Fibroblast of lung (primary cell): Measurements from ENCODE around the gene DLG5. TPM values are rescaled to one million over a fixed set of nuclear protein-coding genes. Genes with fewer than 3 reads are reported as not detected.

Source experiments
- DNase-seq, 2 donors: peaks; one replicate each; pipeline versions ENCODE4 v3.0.0 to v3.0.0-alpha.2; 2010; ENCODE audit warnings: low read depth in 2 of 2
- H2AFZ ChIP-seq: 2 replicates; pipeline ENCODE4 v1.5.1; 2012; ENCODE audit warnings: low read length, control low read depth, inconsistent platforms
- H3K27ac ChIP-seq: 2 replicates; pipeline ENCODE4 v1.5.1; 2011; ENCODE audit warnings: low read length, control low read depth; ENCODE audit not compliant: insufficient read depth
- H3K27me3 ChIP-seq: 2 replicates; pipeline ENCODE4 v1.5.1; 2011; ENCODE audit warnings: mild to moderate bottlenecking, low read length; ENCODE audit not compliant: control insufficient read depth, insufficient read depth
- H3K36me3 ChIP-seq: 2 replicates; pipeline ENCODE4 v1.5.1; 2011; ENCODE audit warnings: low read length; ENCODE audit not compliant: control insufficient read depth, insufficient read depth
- H3K4me1 ChIP-seq: 2 replicates; pipeline ENCODE4 v1.5.1; 2011; ENCODE audit warnings: low read length; ENCODE audit not compliant: control insufficient read depth, insufficient read depth; ENCODE audit errors: extremely low read depth
- H3K4me2 ChIP-seq: 2 replicates; pipeline ENCODE4 v1.5.1; 2011; ENCODE audit warnings: low read length, control low read depth; ENCODE audit not compliant: insufficient read depth; ENCODE audit errors: extremely low read depth
- H3K4me3 ChIP-seq, 4 experiments: fragments of 200-600 bp in 1 of 4; sonication (generic) in 1 of 4; replicated peaks in 1 of 4; 2 replicates each; pipeline ENCODE4 v1.5.1; 2011 to 2016; ENCODE audit warnings: low read length in 4 of 4, low read depth in 3 of 4, mild to moderate bottlenecking in 3 of 4, control low read depth in 2 of 4, inconsistent platforms in 1 of 4, mixed read lengths in 1 of 4; ENCODE audit not compliant: insufficient read depth in 1 of 4; ENCODE audit errors: control extremely low read depth in 1 of 4
- H3K79me2 ChIP-seq: 2 replicates; pipeline ENCODE4 v1.5.1; 2012; ENCODE audit warnings: mild to moderate bottlenecking, low read length, inconsistent platforms; ENCODE audit not compliant: control insufficient read depth, insufficient read depth
- H3K9ac ChIP-seq: 2 replicates; pipeline ENCODE4 v1.5.1; 2011; ENCODE audit warnings: mild to moderate bottlenecking, low read length, control low read depth; ENCODE audit not compliant: insufficient read depth
- H3K9me3 ChIP-seq: 2 replicates; pipeline ENCODE4 v1.5.1; 2012; ENCODE audit warnings: low read depth, low read length; ENCODE audit not compliant: control insufficient read depth, insufficient read depth
- H4K20me1 ChIP-seq: 2 replicates; pipeline ENCODE4 v1.5.1; 2011; ENCODE audit warnings: low read length; ENCODE audit not compliant: control insufficient read depth, insufficient read depth; ENCODE audit errors: extremely low read depth
- CTCF ChIP-seq, 2 donors: IDR thresholded peaks in 1 of 2; conservative IDR thresholded peaks in 1 of 2; 1 replicate in 1 of 2; 2 replicates in 1 of 2; pipeline ENCODE4 v1.5.1; 2011 to 2012; ENCODE audit warnings: low read length in 2 of 2, control low read depth in 1 of 2, inconsistent platforms in 1 of 2, low read depth in 1 of 2, mild to moderate bottlenecking in 1 of 2
- EZH2 ChIP-seq: IDR thresholded peaks from 2 replicates; pipeline ENCODE4 v1.5.1; 2012; ENCODE audit warnings: low read length, control low read depth, mild to moderate bottlenecking; ENCODE audit errors: missing control alignments
- polyA plus RNA-seq, 2 donors: library from polyadenylated mRNA; depleted of rRNA in 1 of 2; stranded (reverse) in 1 of 2; unstranded in 1 of 2; fragments of >200 nt; gene quantifications; 2 replicates each; pipeline ENCODE4 v1.2.1, GENCODE V29; 2011 to 2012; ENCODE audit warnings: missing spikeins in 1 of 2
- total RNA-seq: library from RNA; depleted of rRNA; stranded (reverse); fragments of >200 nt; gene quantifications from 2 replicates; pipeline ENCODE4 v1.2.1, GENCODE V29; 2014

The DLG5 gene
- total and polyA plus RNA-seq, 2 donors (not counting 1 experiment from before 2014, with no cell fraction given): 15.3 to 40.8 TPM

DNA sequence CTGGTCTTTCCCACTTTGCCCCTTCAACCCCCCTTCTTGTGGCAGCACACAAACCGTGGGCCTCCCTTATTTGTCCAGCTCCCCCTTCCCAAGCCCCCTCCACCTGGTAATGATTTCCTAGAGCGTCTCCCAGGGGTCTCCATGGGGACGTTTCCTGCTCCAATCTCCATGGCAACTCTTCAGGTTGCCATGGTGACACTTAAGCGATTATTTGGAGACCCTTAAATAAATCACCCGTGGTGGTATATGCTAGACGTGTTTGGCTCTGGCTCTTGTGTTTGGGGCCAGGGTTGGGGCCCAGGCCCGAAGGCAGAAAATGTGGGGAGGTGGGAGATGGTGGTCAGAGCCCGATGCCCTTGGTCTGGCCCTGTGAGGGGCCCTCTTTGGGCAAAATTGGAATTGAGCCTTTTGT lies 41.1 kb upstream of the DLG5 start:
- Histone ChIP-seq H3K27ac (no peak overlapping the region), H3K4me3 (no peak overlapping the region), H3K4me1 (peaks cover 8% of the 10 kb centered on the region), H3K27me3 (no peaks in the 10 kb centered on the region), H4K20me1 (no peaks in the 10 kb centered on the region), H2AFZ (no peak overlapping the region), H3K79me2 (no peaks in the 10 kb centered on the region), H3K4me2 (no peak overlapping the region), H3K36me3 (no peaks in the 10 kb centered on the region), H3K9ac (no peak overlapping the region), H3K9me3 (no peaks in the 10 kb centered on the region)
- no peak for DNase-seq
- TF ChIP-seq EZH2 (no peak), CTCF (conservative IDR thresholded peaks at IDR 0.05 in 1 of 2, IDR thresholded peaks at IDR 0.05 in 1 of 2; ENCODE audit: low read depth in 1 of 2, low read length in 2 of 2) (no peak)

GRCh38 chr10:77965294-77965693 lies 38.7 kb upstream of the DLG5 start:
- peak overlapping the region; percentile 8 for H3K4me2 ChIP-seq

GRCh38 chr10:77964811-77965210 lies 38.3 kb upstream of the DLG5 start:
- peak; percentile 13 to 43 for DNase-seq

More at GRCh38 chr10:77965294-77965693, 38.7 kb upstream of the DLG5 start:
- no peak for TF ChIP-seq CTCF (conservative IDR thresholded peaks at IDR 0.05 in 1 of 2, IDR thresholded peaks at IDR 0.05 in 1 of 2; ENCODE audit: low read depth in 1 of 2, low read length in 2 of 2)
- TF ChIP-seq EZH2: no peak
- Histone ChIP-seq H3K4me1 (no peaks in the 10 kb centered on the region), H3K9me3 (no peaks in the 10 kb centered on the region), H3K27ac (no peak overlapping the region), H3K9ac (no peak overlapping the region), H3K79me2 (no peaks in the 10 kb centered on the region), H3K36me3 (no peaks in the 10 kb centered on the region), H3K4me3 (no peak overlapping the region), H2AFZ (no peak overlapping the region), H4K20me1 (no peaks in the 10 kb centered on the region), H3K27me3 (no peaks in the 10 kb centered on the region)
- DNase-seq: peak; percentile 84 to 91

More at GRCh38 chr10:77964811-77965210, 38.3 kb upstream of the DLG5 start:
- no peak overlapping the region for H3K4me2 ChIP-seq
- H3K36me3 ChIP-seq: no peaks in the 10 kb centered on the region
- no peak overlapping the region for H3K4me3 ChIP-seq
- H3K27ac ChIP-seq: no peak overlapping the region
- no peak overlapping the region for H2AFZ ChIP-seq
- H4K20me1 ChIP-seq: no peaks in the 10 kb centered on the region
- no peak overlapping the region for H3K9ac ChIP-seq
- H3K27me3 ChIP-seq: no peaks in the 10 kb centered on the region
- H3K79me2 ChIP-seq: no peaks in the 10 kb centered on the region
- H3K9me3 ChIP-seq: no peaks in the 10 kb centered on the region
- no peak for TF ChIP-seq CTCF (conservative IDR thresholded peaks at IDR 0.05 in 1 of 2, IDR thresholded peaks at IDR 0.05 in 1 of 2; ENCODE audit: low read depth in 1 of 2, low read length in 2 of 2)
- TF ChIP-seq EZH2: no peak
- H3K4me1 ChIP-seq: no peaks in the 10 kb centered on the region
